Keratinocyte (primary cell): ENCODE measurements around the gene MTMR3. TPM values are rescaled to one million over a fixed set of nuclear protein-coding genes. Genes with fewer than 3 reads are reported as not detected.

Experiments used
- DNase-seq: peaks from one replicate; pipeline ENCODE4 v3.0.0-alpha.2; 2011; ENCODE audit warnings: low read depth, missing footprints, low spot score
- FAIRE-seq: peaks from 2 replicates; lab custom pipeline; 2011; peaks lifted over from hg19 to GRCh38; lab: Jason Lieb, UNC
- H2AFZ ChIP-seq: 2 replicates; pipeline ENCODE4 v1.6.0; 2012; ENCODE audit warnings: low read length, control low read depth, inconsistent platforms; ENCODE audit not compliant: control insufficient read depth
- H3K27ac ChIP-seq: 2 replicates; pipeline ENCODE4 v1.5.1; 2011; ENCODE audit warnings: low read length; ENCODE audit not compliant: control insufficient read depth, insufficient read depth
- H3K27me3 ChIP-seq: 3 replicates; pipeline ENCODE4 v1.6.0; 2011; ENCODE audit warnings: low read length; ENCODE audit not compliant: control insufficient read depth, insufficient read depth; ENCODE audit errors: extremely low read depth
- H3K36me3 ChIP-seq, 2 experiments: 2 replicates in 1 of 2; 3 replicates in 1 of 2; pipeline ENCODE4 v1.5.1; 2011; ENCODE audit warnings: low read length in 2 of 2, mild to moderate bottlenecking in 1 of 2; ENCODE audit not compliant: control insufficient read depth in 2 of 2, insufficient read depth in 2 of 2; ENCODE audit errors: extremely low read depth in 1 of 2
- H3K4me1 ChIP-seq: 3 replicates; pipeline ENCODE4 v1.5.1; 2011; ENCODE audit warnings: low read length; ENCODE audit not compliant: control insufficient read depth, insufficient read depth; ENCODE audit errors: extremely low read depth
- H3K4me2 ChIP-seq: 3 replicates; pipeline ENCODE4 v1.6.0; 2011; ENCODE audit warnings: low read depth, low read length; ENCODE audit not compliant: control insufficient read depth, insufficient read depth; ENCODE audit errors: extremely low read depth
- H3K4me3 ChIP-seq, 3 experiments: fragments of 200-600 bp in 1 of 3; sonication (generic) in 1 of 3; 2 replicates in 2 of 3; 3 replicates in 1 of 3; pipeline ENCODE4 v1.5.1; 2011 to 2016; ENCODE audit warnings: low read length in 3 of 3, mild to moderate bottlenecking in 3 of 3, control low read depth in 2 of 3, inconsistent platforms in 1 of 3, low read depth in 1 of 3, mixed read lengths in 1 of 3, mixed run types in 1 of 3, moderate library complexity in 1 of 3; ENCODE audit not compliant: control insufficient read depth in 2 of 3, insufficient read depth in 2 of 3; ENCODE audit errors: extremely low read depth in 1 of 3
- H3K79me2 ChIP-seq: 2 replicates; pipeline ENCODE4 v1.6.0; 2012; ENCODE audit warnings: low read length; ENCODE audit not compliant: control insufficient read depth, insufficient read depth
- H3K9ac ChIP-seq: 3 replicates; pipeline ENCODE4 v1.6.0; 2011; ENCODE audit warnings: low read length; ENCODE audit not compliant: control insufficient read depth, insufficient read depth; ENCODE audit errors: extremely low read depth
- H3K9me1 ChIP-seq: 3 replicates; pipeline ENCODE4 v1.6.0; 2011; ENCODE audit warnings: low read length; ENCODE audit not compliant: control insufficient read depth, insufficient read depth; ENCODE audit errors: extremely low read depth
- H3K9me3 ChIP-seq: 2 replicates; pipeline ENCODE4 v1.5.1; 2012; ENCODE audit warnings: low read depth, low read length; ENCODE audit not compliant: control insufficient read depth
- H4K20me1 ChIP-seq: 3 replicates; pipeline ENCODE4 v1.6.0; 2011; ENCODE audit warnings: low read length; ENCODE audit not compliant: control insufficient read depth, insufficient read depth; ENCODE audit errors: extremely low read depth
- CTCF ChIP-seq, 3 experiments: IDR thresholded peaks in 1 of 3; conservative IDR thresholded peaks in 1 of 3; optimal IDR thresholded peaks in 1 of 3; 2 replicates in 2 of 3; 3 replicates in 1 of 3; pipeline versions ENCODE3 to v1.5.1; 2011; ENCODE audit warnings: low read length in 3 of 3, mild to moderate bottlenecking in 3 of 3, moderate library complexity in 2 of 3, control low read depth in 1 of 3, inconsistent platforms in 1 of 3; ENCODE audit not compliant: insufficient read depth in 2 of 3; ENCODE audit errors: extremely low read depth in 1 of 3
- EZH2 ChIP-seq: IDR thresholded peaks from one replicate; pipeline ENCODE4 v1.6.1; 2012; ENCODE audit warnings: inconsistent platforms, mild to moderate bottlenecking, low read length, moderate library complexity
- dilution Hi-C: fragments of 300-500 bp; cut with MboI; formaldehyde crosslinking; loops from one replicate; pipeline ENCODE4 v1.7.0; 2020; ENCODE audit warnings: low sequenced_read_pairs; ENCODE audit not compliant: extremely low pct_ligation_motif_present
- polyA plus RNA-seq, 5 experiments: library from polyadenylated mRNA; depleted of rRNA in 3 of 5; stranded (reverse) in 3 of 5; stranded (forward) in 1 of 5; unstranded in 1 of 5; fragments of >200 nt; gene quantifications; 1 replicate in 1 of 5; 2 replicates in 3 of 5; 3 replicates in 1 of 5; pipeline versions ENCODE4 v1.2.1 to v1.2.3, GENCODE V29; 2011 to 2012; ENCODE audit warnings: missing spikeins in 2 of 5, low read depth in 1 of 5, low replicate concordance in 1 of 5

Gene MTMR3
- polyA plus RNA-seq, 1 donor (not counting 4 experiments of a cell fraction or from before 2014, with no cell fraction given), result 16.5 TPM

- TF ChIP-seq EZH2 (no peak), CTCF (optimal IDR thresholded peaks at IDR 0.05 in 1 of 3, IDR thresholded peaks at IDR 0.05 in 1 of 3, conservative IDR thresholded peaks at IDR 0.05 in 1 of 3; ENCODE audit: extremely low read depth in 1 of 3, insufficient read depth in 2 of 3, low read length in 3 of 3) (no peak)
These were observed 163.1 kb downstream of the MTMR3 start for GRCh38 chr22:30045901-30046715.

DNA sequence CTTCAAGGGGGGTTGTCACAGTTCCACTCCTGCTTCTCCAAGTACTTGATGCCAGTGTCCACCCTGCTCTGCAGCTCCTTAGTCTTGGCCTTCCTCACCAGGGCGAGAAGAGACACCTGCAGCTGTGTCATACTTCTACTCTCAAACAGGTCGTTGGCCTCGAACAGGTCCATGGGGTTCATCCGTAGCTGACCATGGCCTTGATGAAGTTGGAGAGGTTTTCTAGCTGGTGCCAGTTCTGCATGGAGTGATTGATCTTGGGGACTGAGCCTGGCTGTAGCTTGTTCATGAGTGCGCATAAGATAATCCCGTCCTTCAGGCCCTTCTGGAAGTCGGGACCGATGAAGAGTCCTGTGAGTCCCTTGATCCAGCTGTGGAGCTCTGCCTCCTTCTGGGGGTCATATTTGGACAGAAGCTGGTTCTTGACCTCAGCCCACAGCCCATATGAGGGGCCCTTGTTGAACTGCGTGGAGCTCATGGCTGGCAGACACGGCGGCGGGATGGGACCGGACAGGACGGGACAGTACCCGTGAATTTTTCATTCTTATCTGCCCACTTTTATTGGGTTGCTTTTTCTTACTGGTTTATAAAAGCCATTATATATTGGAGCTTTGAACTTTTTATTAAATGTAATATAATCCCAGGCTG is 163.9 kb downstream of the MTMR3 start:
- FAIRE-seq (no peak), DNase-seq (no peak)
- no peak for TF ChIP-seq CTCF (optimal IDR thresholded peaks at IDR 0.05 in 1 of 3, IDR thresholded peaks at IDR 0.05 in 1 of 3, conservative IDR thresholded peaks at IDR 0.05 in 1 of 3; ENCODE audit: extremely low read depth in 1 of 3, insufficient read depth in 2 of 3, low read length in 3 of 3)
- no peak for TF ChIP-seq EZH2
- H4K20me1 ChIP-seq, result no peaks in the 10 kb centered on the region
- H3K4me3 ChIP-seq, result no peak overlapping the region
- H3K36me3 ChIP-seq, result no peaks in the 10 kb centered on the region
- dilution Hi-C loops, result no loop called here
- H3K9me1 ChIP-seq, result no peaks in the 10 kb centered on the region
- no peak overlapping the region for H3K4me2 ChIP-seq
- no peak overlapping the region for H3K27ac ChIP-seq
- H3K4me1 ChIP-seq, result peaks cover 20% of the 10 kb centered on the region
- no peaks in the 10 kb centered on the region for H3K79me2 ChIP-seq
- H2AFZ ChIP-seq, result no peak overlapping the region
- H3K9me3 ChIP-seq, result no peaks in the 10 kb centered on the region
- H3K9ac ChIP-seq, result no peak overlapping the region
- no peaks in the 10 kb centered on the region for H3K27me3 ChIP-seq

More at GRCh38 chr22:30045901-30046715, 163.1 kb downstream of the MTMR3 start:
- FAIRE-seq, result no peak
- no peaks in the 10 kb centered on the region for H3K9me1 ChIP-seq
- H3K4me2 ChIP-seq, result no peak overlapping the region
- dilution Hi-C loops, result no loop called here
- H3K27me3 ChIP-seq, result no peaks in the 10 kb centered on the region
- no peak overlapping the region for H3K27ac ChIP-seq
- no peaks in the 10 kb centered on the region for H3K79me2 ChIP-seq
- peaks cover 20% of the 10 kb centered on the region for H3K4me1 ChIP-seq
- no peak overlapping the region for H3K4me3 ChIP-seq
- no peaks in the 10 kb centered on the region for H3K36me3 ChIP-seq
- no peak overlapping the region for H2AFZ ChIP-seq
- H4K20me1 ChIP-seq, result no peaks in the 10 kb centered on the region
- no peak overlapping the region for H3K9ac ChIP-seq
- H3K9me3 ChIP-seq, result no peaks in the 10 kb centered on the region
- DNase-seq, result no peak
